Kidney tubule cell (primary cell): ENCODE results near the gene HTR2A.

Experiments
- DNase-seq: peaks from one replicate; pipeline ENCODE4 v3.0.0-alpha.2; 2018; ENCODE audit warnings: low spot score

The HTR2A gene

GRCh38 chr13:46868091-46868490, 28.8 kb downstream of the HTR2A start:
- no peak for DNase-seq

DNA sequence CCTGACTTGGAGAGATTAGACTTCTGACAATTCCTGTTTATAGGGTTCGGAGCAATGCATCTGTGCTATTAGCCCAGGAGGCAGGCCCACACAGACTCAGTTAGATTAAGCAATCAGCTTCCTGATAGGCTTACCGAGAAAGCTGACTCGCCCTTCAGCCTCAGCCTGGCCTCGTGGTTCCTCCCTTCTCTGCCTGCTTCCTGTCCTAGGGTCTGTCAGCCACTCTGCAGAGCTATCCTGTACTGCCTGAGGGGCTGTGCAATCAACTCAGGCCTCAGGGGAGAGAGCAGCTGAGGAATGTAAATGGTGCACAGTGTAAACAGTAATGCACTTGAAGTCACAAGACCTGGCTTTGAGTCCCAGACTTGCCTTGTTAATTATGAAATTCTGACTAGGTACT, 30.7 kb downstream of the HTR2A start:
- DNase-seq, result peak; percentile 52

GRCh38 chr13:46864941-46865340, 31.9 kb downstream of the HTR2A start:
- DNase-seq, result no peak

GRCh38 chr13:46861959-46862358, 34.9 kb downstream of the HTR2A start:
- DNase-seq, result no peak

GRCh38 chr13:46860722-46861121, 36.1 kb downstream of the HTR2A start:
- DNase-seq, result no peak

- DNase-seq, result no peak
Observed at GRCh38 chr13:46858776-46859175, 38.1 kb downstream of the HTR2A start.

DNA sequence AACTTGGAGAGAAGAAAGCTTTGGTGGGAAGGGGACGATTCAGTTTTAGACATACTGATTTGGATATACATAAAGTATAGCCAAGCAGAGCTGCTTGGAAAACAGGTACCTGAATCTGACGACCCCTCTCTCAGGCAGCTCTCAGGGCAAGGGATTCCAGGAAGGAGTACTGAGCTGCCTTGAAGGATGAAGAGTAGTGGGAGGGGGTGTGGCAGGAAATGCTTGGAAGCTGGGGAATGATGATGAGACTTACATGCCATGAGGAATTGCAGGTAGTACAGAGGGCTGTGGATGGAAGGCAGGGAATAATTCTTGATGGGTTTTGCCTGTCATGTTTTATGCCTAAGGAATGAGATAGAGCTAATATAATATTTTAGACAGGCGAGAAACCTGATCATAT, 38.7 kb downstream of the HTR2A start:
- DNase-seq, result no peak

DNA sequence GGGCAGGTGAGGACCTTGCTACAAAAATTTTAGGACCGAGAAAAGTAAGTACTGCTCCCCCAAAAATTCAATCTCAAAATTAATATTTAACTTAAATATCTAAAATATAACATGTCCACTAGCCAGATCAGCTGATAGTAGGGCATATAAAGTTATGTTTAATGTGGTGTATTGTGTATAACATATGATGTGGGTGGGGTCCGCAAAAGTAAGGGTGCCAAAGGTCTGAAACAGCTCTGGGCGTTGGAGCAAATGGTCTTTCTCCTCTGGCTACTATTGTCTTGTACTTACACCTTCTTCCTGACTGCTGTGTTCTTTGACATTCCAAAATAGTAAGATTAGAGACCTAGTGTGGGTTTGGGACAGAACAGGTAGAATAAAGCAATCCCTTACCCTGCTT, 41.2 kb downstream of the HTR2A start:
- DNase-seq, result no peak

GRCh38 chr13:46855166-46855565, 41.7 kb downstream of the HTR2A start:
- no peak for DNase-seq

GRCh38 chr13:46852168-46852567, 44.7 kb downstream of the HTR2A start:
- no peak for DNase-seq

GRCh38 chr13:46850214-46850613, 46.6 kb downstream of the HTR2A start:
- DNase-seq, result no peak

- peak; percentile 8 for DNase-seq
Observed at GRCh38 chr13:46846726-46847125, 50.1 kb downstream of the HTR2A start.

GRCh38 chr13:46845146-46845545, 51.7 kb downstream of the HTR2A start:
- peak; percentile 1 for DNase-seq

- peak; percentile 33 for DNase-seq
Observed at GRCh38 chr13:46844431-46844830, 52.4 kb downstream of the HTR2A start.

- no peak for DNase-seq
Observed at GRCh38 chr13:46839399-46839798, 57.5 kb downstream of the HTR2A start.

- no peak for DNase-seq
Observed at GRCh38 chr13:46834657-46835056, 62.2 kb downstream of the HTR2A start.

DNA sequence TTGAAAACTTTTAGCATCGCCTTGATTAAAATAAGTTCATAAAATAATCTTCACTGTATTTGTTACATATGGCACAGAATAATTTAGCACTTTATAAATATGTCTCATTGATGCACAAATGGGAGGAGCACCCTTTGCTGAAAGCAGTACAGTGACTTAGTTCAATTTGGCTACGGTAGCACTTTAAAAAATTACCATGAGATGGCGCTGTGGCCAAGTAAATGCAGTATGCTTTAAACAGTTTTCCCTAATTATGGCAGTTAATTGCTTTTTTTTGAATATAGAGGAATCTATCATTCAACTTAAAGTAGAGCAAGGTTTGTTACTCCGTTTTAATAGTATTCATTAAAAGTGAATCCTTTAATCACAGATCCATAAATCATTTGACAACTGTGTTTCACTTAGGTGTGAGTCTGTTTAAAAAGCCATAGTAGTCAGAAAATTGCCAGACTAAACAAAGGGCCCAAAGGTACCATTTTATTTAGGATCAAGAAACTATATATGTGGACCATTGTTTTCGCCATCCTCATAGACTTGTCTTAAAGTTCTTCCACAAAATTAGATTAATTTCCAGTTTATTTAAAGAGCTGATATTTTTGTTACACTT, 65.2 kb downstream of the HTR2A start:
- peak; percentile 53 for DNase-seq

DNA sequence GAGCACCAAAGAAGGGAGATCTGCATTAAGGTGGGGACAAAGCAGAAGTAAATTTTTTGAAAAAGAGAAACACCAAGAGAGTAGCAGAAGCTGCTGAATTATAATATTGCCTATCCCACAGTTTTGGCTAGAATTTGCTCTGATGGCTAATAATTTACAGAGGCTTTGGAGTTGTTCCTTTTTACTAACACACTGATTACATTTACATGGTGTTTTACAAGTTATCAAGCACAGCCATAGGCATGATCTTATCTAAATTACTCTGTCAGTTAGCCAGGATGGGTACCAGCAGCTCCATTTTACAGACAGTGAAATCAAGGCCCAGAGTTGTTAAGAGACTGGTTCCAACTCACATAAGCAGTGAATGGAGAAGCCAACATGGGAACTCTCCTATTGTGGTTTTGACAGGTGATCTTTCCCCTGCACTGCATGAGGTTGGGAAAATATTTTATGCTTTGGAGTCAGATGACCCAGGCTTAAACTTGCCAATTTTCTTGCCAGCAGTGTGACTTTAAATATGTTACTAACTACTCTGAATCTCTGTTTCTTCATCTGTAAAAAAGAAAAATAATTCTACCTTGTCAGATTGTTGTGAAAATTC, 66.3 kb downstream of the HTR2A start:
- no peak for DNase-seq

DNA sequence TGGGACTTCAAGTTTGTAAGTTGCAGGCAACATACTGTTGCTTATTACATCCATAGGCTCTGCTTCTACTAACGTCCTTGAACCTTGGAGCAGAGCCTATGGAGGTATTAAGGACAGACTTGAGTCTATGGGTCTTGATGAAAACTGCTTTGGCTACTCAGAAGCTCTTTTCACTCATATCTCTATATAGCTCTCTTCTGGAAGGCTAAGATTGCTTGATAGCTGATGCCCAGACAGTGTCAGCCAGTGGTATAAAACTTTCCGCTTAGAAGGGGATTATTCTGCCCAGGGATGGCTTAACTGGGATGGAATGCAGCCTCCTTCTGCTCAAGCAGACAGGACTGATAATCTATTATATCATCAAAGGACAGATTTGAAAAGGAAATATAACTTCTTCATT, 74.3 kb downstream of the HTR2A start:
- DNase-seq, result no peak

GRCh38 chr13:46817838-46818476, 78.9 kb downstream of the HTR2A start:
- DNase-seq, result no peak

DNA sequence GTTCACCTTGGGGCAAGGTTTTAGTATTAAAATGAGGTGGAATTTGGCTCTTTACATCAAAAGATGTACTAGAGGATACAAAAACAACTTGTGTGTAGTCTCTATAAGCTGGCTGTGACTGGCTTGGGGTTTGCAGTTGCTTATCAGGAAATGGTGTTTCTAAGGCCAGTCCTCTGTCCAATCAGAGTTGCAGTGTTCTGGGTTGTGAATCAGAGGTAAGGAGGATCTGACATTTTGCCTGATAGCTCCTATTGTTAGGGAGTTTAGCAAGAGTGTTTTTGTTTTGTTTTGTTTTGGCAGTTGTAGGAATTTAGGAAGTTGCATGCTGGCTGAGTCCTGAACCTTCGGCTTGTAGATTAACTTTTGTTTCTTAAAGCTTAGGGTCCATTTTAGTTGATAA, 79.8 kb downstream of the HTR2A start:
- DNase-seq, result peak; percentile 9

DNA sequence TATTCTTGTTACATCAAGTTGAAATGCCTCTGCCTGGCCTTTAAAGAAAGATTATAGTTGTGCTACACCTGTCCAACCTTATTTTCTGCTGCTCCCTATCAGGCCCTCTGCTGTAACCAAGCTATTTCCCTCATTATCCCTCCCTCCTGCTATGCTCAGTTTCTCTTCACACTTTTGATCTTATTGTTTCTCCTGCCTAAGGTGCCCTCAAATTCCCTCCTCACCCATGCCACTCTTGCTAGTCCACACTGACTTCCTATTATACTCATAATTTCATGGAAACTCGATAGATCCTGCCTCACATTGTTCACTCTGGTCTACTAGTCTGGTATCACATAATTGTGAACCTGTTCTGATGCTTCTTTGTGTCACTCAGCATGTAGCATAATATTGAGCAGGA, 80.5 kb downstream of the HTR2A start:
- no peak for DNase-seq

- DNase-seq, result no peak
Observed at GRCh38 chr13:46812301-46812797, 84.5 kb downstream of the HTR2A start.

DNA sequence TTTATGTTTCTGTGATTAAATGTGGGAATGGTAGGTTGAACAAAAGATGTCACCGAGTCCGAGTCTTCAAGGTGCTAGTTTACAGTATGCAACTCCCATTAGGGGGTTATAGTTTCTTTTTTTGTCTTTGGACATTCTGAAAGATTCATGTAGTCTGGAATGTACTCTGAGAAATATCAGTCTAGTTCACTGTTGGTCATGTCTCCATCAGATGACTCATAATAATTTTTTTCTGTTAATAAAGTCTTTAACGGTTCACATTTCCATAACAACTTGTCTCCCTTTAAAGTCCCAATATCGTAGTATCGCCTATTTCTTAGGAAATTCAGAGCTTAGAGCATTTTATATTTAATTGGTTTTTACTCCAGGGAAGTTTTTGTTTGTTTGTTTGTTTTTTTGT, 86.4 kb downstream of the HTR2A start:
- DNase-seq, result no peak
